IMR-90 (cell line): Measurements from ENCODE around the gene SLC4A1AP. TPM values are rescaled to one million over a fixed set of nuclear protein-coding genes. Genes with fewer than 3 reads are reported as not detected.

Experiments used
- ATAC-seq: fragments of 200-7000 bp; cut with Tn5 transposase; 2 replicates; pipeline ENCODE4 v1.9.1; 2020; ENCODE audit warnings: low read depth, mild to moderate bottlenecking, moderate library complexity
- BruUV-seq: library from RNA; stranded (reverse); fragments of 400-500 nt; replicated peaks from 2 replicates; lab custom pipeline; 2021; lab: Mats Ljungman, UMichigan
- CTCF ChIA-PET: fragments of 300-600 bp; formaldehyde crosslinking; extraction: SDS; loops from one replicate; lab custom pipeline; 2021; ENCODE audit warnings: antibody characterized with exemption; lab: Yijun Ruan, JAX
- POLR2A ChIA-PET: fragments of 300-600 bp; sonication (Branson Sonifier 250); formaldehyde crosslinking; loops from one replicate; lab custom pipeline; 2022; ENCODE audit warnings: antibody characterized with exemption; ENCODE audit not compliant: unreplicated experiment; lab: Charles Lee
- DNase-seq: peaks from one replicate; pipeline ENCODE4 v3.0.0; 2013
- H2AFZ ChIP-seq: replicated peaks from 2 replicates; pipeline ENCODE3; 2013; ENCODE audit warnings: low read length, mild to moderate bottlenecking; ENCODE audit not compliant: poor library complexity
- H2AK5ac ChIP-seq: 2 replicates; pipeline ENCODE4 v1.6.1; 2013; ENCODE audit warnings: low read depth, low read length, inconsistent platforms
- H2AK9ac ChIP-seq: replicated peaks from 2 replicates; pipeline ENCODE3; 2013; ENCODE audit warnings: mild to moderate bottlenecking, low read depth, low read length, moderate library complexity; ENCODE audit not compliant: poor library complexity
- H2BK120ac ChIP-seq: 2 replicates; pipeline ENCODE4 v1.6.1; 2013; ENCODE audit warnings: low read depth, low read length, inconsistent platforms
- H2BK15ac ChIP-seq: 3 replicates; pipeline ENCODE4 v1.6.1; 2013; ENCODE audit warnings: low read depth, low read length, inconsistent platforms
- H2BK20ac ChIP-seq: 2 replicates; pipeline ENCODE4 v1.6.1; 2013; ENCODE audit warnings: low read depth, mild to moderate bottlenecking, inconsistent platforms, low read length, moderate library complexity
- H2BK5ac ChIP-seq: 2 replicates; pipeline ENCODE4 v1.6.1; 2013; ENCODE audit warnings: mild to moderate bottlenecking, low read depth, low read length, inconsistent platforms; ENCODE audit not compliant: poor library complexity, severe bottlenecking
- H3K14ac ChIP-seq: replicated peaks from 2 replicates; pipeline ENCODE4 v1.6.1; 2013; ENCODE audit warnings: low read depth, low read length, inconsistent platforms
- H3K18ac ChIP-seq: 2 replicates; pipeline ENCODE4 v1.6.1; 2013; ENCODE audit warnings: low read depth, low read length, control low read depth
- H3K23ac ChIP-seq: 2 replicates; pipeline ENCODE4 v1.6.1; 2013; ENCODE audit warnings: low read depth, low read length, inconsistent platforms
- H3K27ac ChIP-seq: 2 replicates; pipeline ENCODE4 v1.5.1; 2013; ENCODE audit warnings: mild to moderate bottlenecking, control low read depth, low read length; ENCODE audit not compliant: insufficient read depth
- H3K27me3 ChIP-seq: 2 replicates; pipeline ENCODE4 v1.6.1; 2013; ENCODE audit warnings: low read length; ENCODE audit not compliant: control insufficient read depth, insufficient read depth
- H3K36me3 ChIP-seq: 2 replicates; pipeline ENCODE4 v1.6.1; 2013; ENCODE audit warnings: low read length, mixed read lengths; ENCODE audit not compliant: control insufficient read depth, insufficient read depth
- H3K4ac ChIP-seq: 2 replicates; pipeline ENCODE4 v1.6.1; 2013; ENCODE audit warnings: low read depth, low read length, inconsistent platforms
- H3K4me1 ChIP-seq: 2 replicates; pipeline ENCODE4 v1.6.1; 2013; ENCODE audit warnings: low read length, mixed read lengths; ENCODE audit not compliant: control insufficient read depth, insufficient read depth
- H3K4me2 ChIP-seq: 2 replicates; pipeline ENCODE4 v1.6.1; 2013; ENCODE audit warnings: low read depth, mild to moderate bottlenecking, control low read depth, low read length, moderate library complexity
- H3K4me3 ChIP-seq: 2 replicates; pipeline ENCODE4 v1.5.1; 2013; ENCODE audit warnings: low read depth, mild to moderate bottlenecking, control low read depth, low read length, moderate library complexity; ENCODE audit not compliant: insufficient read depth
- H3K56ac ChIP-seq: 2 replicates; pipeline ENCODE4 v1.6.1; 2013; ENCODE audit warnings: low read length, inconsistent platforms; ENCODE audit not compliant: insufficient read depth; ENCODE audit errors: extremely low read depth
- H3K79me1 ChIP-seq, 2 experiments: 2 replicates each; pipeline ENCODE4 v1.6.1; 2013; ENCODE audit warnings: low read length in 2 of 2, inconsistent platforms in 1 of 2, low read depth in 1 of 2
- H3K9ac ChIP-seq: 2 replicates; pipeline ENCODE4 v1.6.1; 2013; ENCODE audit warnings: low read depth, low read length, control low read depth
- H3K9me1 ChIP-seq: 2 replicates; pipeline ENCODE4 v1.6.1; 2013; ENCODE audit warnings: low read length, inconsistent platforms; ENCODE audit not compliant: insufficient read depth
- H3K9me3 ChIP-seq: 2 replicates; pipeline ENCODE4 v1.6.1; 2013; ENCODE audit warnings: low read length; ENCODE audit not compliant: control insufficient read depth, insufficient read depth
- H4K20me1 ChIP-seq: 2 replicates; pipeline ENCODE4 v1.6.1; 2013; ENCODE audit warnings: low read length, inconsistent platforms; ENCODE audit not compliant: insufficient read depth
- H4K5ac ChIP-seq: 2 replicates; pipeline ENCODE4 v1.6.1; 2013; ENCODE audit warnings: mild to moderate bottlenecking, low read depth, low read length, control low read depth
- H4K8ac ChIP-seq, 2 experiments: 2 replicates each; pipeline ENCODE4 v1.6.1; 2013; ENCODE audit warnings: low read depth in 2 of 2, low read length in 2 of 2, control low read depth in 1 of 2, inconsistent platforms in 1 of 2
- H4K91ac ChIP-seq: 2 replicates; pipeline ENCODE4 v1.6.1; 2013; ENCODE audit warnings: low read depth, low read length, inconsistent platforms; ENCODE audit not compliant: insufficient read depth
- BHLHE40 ChIP-seq: fragments of 150-350 bp; IDR thresholded peaks from 2 replicates; pipeline ENCODE4 v1.6.1; 2016; ENCODE audit warnings: mild to moderate bottlenecking, low read depth, low read length
- CTCF ChIP-seq: conservative IDR thresholded peaks from 2 replicates; pipeline ENCODE4 v1.5.1; 2012; ENCODE audit warnings: mild to moderate bottlenecking, low read depth, low read length, improper control_type of control experiment
- ELK1 ChIP-seq: fragments of 150-350 bp; IDR thresholded peaks from 2 replicates; pipeline ENCODE4 v1.6.1; 2016; ENCODE audit warnings: low read depth, mild to moderate bottlenecking, low read length, moderate library complexity, borderline replicate concordance
- FOS ChIP-seq: fragments of 150-350 bp; IDR thresholded peaks from 2 replicates; pipeline ENCODE4 v1.6.1; 2016; ENCODE audit warnings: low read depth, low read length
- MAZ ChIP-seq: IDR thresholded peaks from 2 replicates; pipeline ENCODE4 v1.6.1; 2012; ENCODE audit warnings: low read depth, mild to moderate bottlenecking, low read length, improper control_type of control experiment, moderate library complexity, borderline replicate concordance
- MXI1 ChIP-seq: IDR thresholded peaks from 2 replicates; pipeline ENCODE4 v1.6.1; 2012; ENCODE audit warnings: low read depth, mild to moderate bottlenecking, low read length, moderate library complexity, borderline replicate concordance
- NFE2L2 ChIP-seq: fragments of 150-350 bp; IDR thresholded peaks from 2 replicates; pipeline ENCODE4 v1.6.1; 2016; ENCODE audit warnings: low read depth, mild to moderate bottlenecking, low read length
- POLR2A ChIP-seq: IDR thresholded peaks from 2 replicates; pipeline ENCODE4 v1.6.1; 2012; ENCODE audit warnings: mild to moderate bottlenecking, low read depth, low read length
- RCOR1 ChIP-seq: IDR thresholded peaks from 2 replicates; pipeline ENCODE4 v1.6.1; 2012; ENCODE audit warnings: mild to moderate bottlenecking, low read length, improper control_type of control experiment; ENCODE audit not compliant: insufficient replicate concordance
- RFX5 ChIP-seq: IDR thresholded peaks from 2 replicates; pipeline ENCODE4 v1.8.0; 2012; ENCODE audit warnings: low read depth, mild to moderate bottlenecking, low read length, moderate library complexity
- SMC3 ChIP-seq: fragments of 150-350 bp; IDR thresholded peaks from 2 replicates; pipeline ENCODE4 v1.6.1; 2016; ENCODE audit warnings: low read depth, mild to moderate bottlenecking, antibody characterized with exemption, low read length, moderate library complexity
- USF2 ChIP-seq: fragments of 150-350 bp; IDR thresholded peaks from 2 replicates; pipeline ENCODE4 v1.6.1; 2017; ENCODE audit warnings: mild to moderate bottlenecking, antibody characterized with exemption, low read length, low read depth
- WGBS, 2 experiments: methylation state at CpG; one replicate each; pipeline versions ENCODE4 v1.1.5 to v1.1.7; 2013; ENCODE audit warnings: missing lambda C conversion rate in 2 of 2; ENCODE audit not compliant: insufficient read length in 1 of 2; ENCODE audit errors: extremely low coverage in 2 of 2; 5-methylcytosine and 5-hydroxymethylcytosine counted together
- dilution Hi-C: fragments of 300-500 bp; cut with HindIII; formaldehyde crosslinking; loops from one replicate; pipeline ENCODE4 v1.14.3; 2018; ENCODE audit warnings: low sequenced_read_pairs; ENCODE audit not compliant: unreplicated experiment
- in situ Hi-C: fragments of 300-500 bp; cut with MboI; formaldehyde crosslinking; loops from 3 replicates; pipeline ENCODE4 v1.14.3; 2019; ENCODE audit warnings: low sequenced_read_pairs, inconsistent platforms, mixed read lengths
- intact Hi-C: fragments of 100-400 bp; cut with micrococcal nuclease; formaldehyde crosslinking; loops from 2 replicates; pipeline ENCODE4 v1.10.0; 2022
- polyA plus RNA-seq, 3 experiments: library from polyadenylated mRNA; depleted of rRNA; stranded (reverse); fragments of >200 nt; gene quantifications; 2 replicates each; pipeline ENCODE4 v1.2.3, GENCODE V29; 2012; ENCODE audit warnings: low replicate concordance in 1 of 3
- total RNA-seq: library from RNA; depleted of rRNA; stranded (reverse); fragments of >200 nt; gene quantifications from 2 replicates; pipeline ENCODE4 v1.2.3, GENCODE V29; 2012

Gene SLC4A1AP
- total and polyA plus RNA-seq, 2 of the 4 experiments (the other 2 are of a cell fraction), result 11.7 to 13.6 TPM

- H4K8ac ChIP-seq, result no peak overlapping the region
- no peak overlapping the region for H3K23ac ChIP-seq
- H2AK5ac ChIP-seq, result no peak overlapping the region
- BruUV-seq, result no TSS peak
- H3K79me1 ChIP-seq, result no peaks in the 10 kb centered on the region
- H3K4ac ChIP-seq, result no peak overlapping the region
- no peak overlapping the region for H4K5ac ChIP-seq
- ATAC-seq (no peak), DNase-seq (no peak)
- 97% methylated on average over 3 of the region's 4 CpGs; no CpG with 5 or more reads in 1 of the 2 experiments for WGBS, 2 experiments
- H3K36me3 ChIP-seq, result no peaks in the 10 kb centered on the region
- ChIA-PET CTCF (no interaction called here), POLR2A (no interaction called here)
- H2BK20ac ChIP-seq, result no peak overlapping the region
- no peak for TF ChIP-seq NFE2L2
- TF ChIP-seq BHLHE40, result no peak
- no peak for TF ChIP-seq RCOR1
- TF ChIP-seq CTCF, result no peak
- no peak for TF ChIP-seq USF2
- no peak for TF ChIP-seq MXI1
- TF ChIP-seq MAZ, result no peak
- no peak for TF ChIP-seq SMC3
- no peak for TF ChIP-seq FOS
- no peak for TF ChIP-seq RFX5
- TF ChIP-seq POLR2A, result no peak
- TF ChIP-seq ELK1, result no peak
- H2AK9ac ChIP-seq, result no peak overlapping the region
- H3K56ac ChIP-seq, result no peak overlapping the region
- H2AFZ ChIP-seq, result no peak overlapping the region
- H4K20me1 ChIP-seq, result no peaks in the 10 kb centered on the region
- H3K18ac ChIP-seq, result no peak overlapping the region
- dilution Hi-C loops (no loop called here), in situ Hi-C loops (no loop called here), intact Hi-C loops (no loop called here)
- H4K91ac ChIP-seq, result no peak overlapping the region
- H2BK120ac ChIP-seq, result no peak overlapping the region
- H3K27ac ChIP-seq, result no peak overlapping the region
- no peaks in the 10 kb centered on the region for H3K9me3 ChIP-seq
- H3K4me1 ChIP-seq, result no peaks in the 10 kb centered on the region
- no peak overlapping the region for H3K4me3 ChIP-seq
- no peaks in the 10 kb centered on the region for H3K9me1 ChIP-seq
- no peak overlapping the region for H3K14ac ChIP-seq
- no peaks in the 10 kb centered on the region for H3K27me3 ChIP-seq
- no peak overlapping the region for H2BK5ac ChIP-seq
- peak overlapping the region; percentile 40; the same call in 1 of the 3 replicates for H2BK15ac ChIP-seq
- no peak overlapping the region for H3K4me2 ChIP-seq
- no peak overlapping the region for H3K9ac ChIP-seq
Observed at GRCh38 chr2:27729614-27730013, 65.9 kb downstream of the SLC4A1AP start.
